Measurements from ENCODE around the gene SELENOM.

The SELENOM gene

GRCh38 chr22:31107178-31107893 is at the start of gene SELENOM:
TSS of gene SELENOM (minus strand) at chr22:31107568. CDS start at chr22:31107505, 63 bp downstream.
- in situ Hi-C loops (cut with MboI; ENCODE audit: low sequenced_read_pairs) = no loop called here

GRCh38 chr22:31155422-31155821 is 48.1 kb upstream of the SELENOM start:
- in situ Hi-C loops (cut with MboI; ENCODE audit: low sequenced_read_pairs) = no loop called here

DNA sequence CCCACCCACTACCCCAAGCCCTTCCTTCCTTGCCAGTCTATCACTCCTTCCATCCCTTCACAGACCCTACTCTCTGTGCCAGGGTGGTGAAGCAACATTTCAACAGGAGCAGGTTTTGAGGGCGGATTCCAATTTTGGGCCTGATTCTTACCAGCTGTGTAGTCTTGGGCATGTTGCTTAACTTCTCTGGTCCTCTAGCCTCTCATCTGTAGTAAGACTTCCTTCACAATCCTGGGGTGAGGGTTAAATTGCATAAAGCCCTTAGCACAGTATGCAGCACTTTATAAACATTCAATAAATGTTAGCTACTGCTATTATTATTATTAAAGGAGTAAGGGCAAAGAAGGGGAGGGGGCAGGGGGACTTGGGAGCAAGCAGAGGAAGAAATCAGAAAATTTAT is 47.6 kb upstream of the SELENOM start:
- in situ Hi-C loops (cut with MboI; ENCODE audit: low sequenced_read_pairs) = no loop called here

DNA sequence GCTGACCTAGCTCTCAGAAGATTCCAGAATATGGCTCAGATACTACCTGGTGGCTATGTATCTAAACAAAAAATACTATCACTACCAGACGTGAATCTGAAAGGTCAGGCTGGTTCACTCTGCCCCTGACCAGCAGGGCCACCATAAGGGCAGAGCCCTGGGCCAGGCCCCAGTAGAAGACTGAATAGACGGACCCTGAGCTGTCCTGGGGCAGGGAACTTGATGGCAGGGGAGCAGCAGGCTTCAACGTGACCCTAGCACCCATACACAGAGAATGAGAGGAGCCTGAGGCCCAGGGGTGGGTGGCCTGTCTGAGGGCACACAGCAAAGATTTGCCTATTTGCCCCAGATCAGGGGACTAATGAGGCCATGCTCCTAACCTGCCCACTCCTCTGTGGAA is 46.0 kb upstream of the SELENOM start:
- in situ Hi-C loops (cut with MboI; ENCODE audit: low sequenced_read_pairs) = no loop called here

GRCh38 chr22:31151872-31152271 is 44.5 kb upstream of the SELENOM start:
- in situ Hi-C loops (cut with MboI; ENCODE audit: low sequenced_read_pairs) = no loop called here

- in situ Hi-C loops (cut with MboI; ENCODE audit: low sequenced_read_pairs) = no loop called here
Observed at GRCh38 chr22:31150615-31151014, 43.2 kb upstream of the SELENOM start.

DNA sequence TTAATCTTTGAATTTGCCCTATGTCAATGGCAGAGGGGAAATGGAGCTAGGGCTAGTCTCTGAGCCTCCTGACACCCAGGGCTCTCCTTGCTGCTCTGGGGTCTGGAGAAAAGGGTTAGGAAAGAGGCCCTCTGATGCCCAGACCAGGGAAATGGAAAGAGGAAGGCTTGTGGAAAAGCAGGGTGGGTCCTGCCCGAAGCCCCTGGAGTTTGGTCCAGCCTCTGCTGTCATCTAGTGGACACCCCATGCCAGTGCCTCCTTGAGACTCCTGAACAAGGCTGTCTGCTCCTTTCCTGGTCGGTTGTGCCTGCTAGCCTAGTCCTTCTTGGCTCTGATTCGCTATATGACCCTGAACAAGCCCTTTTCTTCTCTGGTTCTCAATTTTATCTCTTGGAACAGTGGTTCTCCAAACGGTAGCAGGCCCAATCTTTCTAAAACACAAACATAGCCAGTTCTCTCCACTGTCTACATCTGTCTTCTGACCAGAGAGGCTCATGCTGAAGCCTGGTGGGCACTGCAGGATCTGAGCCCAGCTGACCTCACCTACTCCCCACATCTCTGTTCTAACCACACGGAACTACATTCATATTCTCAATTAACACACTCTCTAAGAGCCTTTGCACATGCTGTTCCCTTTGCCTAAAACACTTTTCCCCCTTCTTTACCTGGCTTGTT is 41.7 kb upstream of the SELENOM start:
- in situ Hi-C loops (cut with MboI; ENCODE audit: low sequenced_read_pairs) = no loop called here

DNA sequence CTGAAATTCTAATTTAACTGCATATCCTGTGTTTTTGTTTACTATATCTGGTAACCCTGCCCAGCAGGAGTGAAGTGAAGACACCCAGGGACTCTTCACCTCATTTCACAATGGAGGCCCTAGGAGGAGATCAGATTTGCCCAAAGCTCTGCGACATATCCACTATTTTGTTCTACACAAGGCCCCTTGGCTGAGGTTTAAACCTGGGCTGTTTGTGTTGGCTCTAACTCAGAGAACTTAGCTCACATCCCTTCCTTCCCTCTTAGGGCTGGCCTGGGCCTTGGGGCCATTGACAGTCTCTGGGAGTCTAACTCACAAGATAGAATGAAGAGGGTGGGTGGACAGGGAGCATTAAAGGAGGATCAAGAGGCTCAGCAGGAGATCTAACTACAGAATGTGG is 41.1 kb upstream of the SELENOM start:
- in situ Hi-C loops (cut with MboI; ENCODE audit: low sequenced_read_pairs) = no loop called here

GRCh38 chr22:31144223-31144622 is 36.9 kb upstream of the SELENOM start:
- in situ Hi-C loops (cut with MboI; ENCODE audit: low sequenced_read_pairs) = no loop called here

DNA sequence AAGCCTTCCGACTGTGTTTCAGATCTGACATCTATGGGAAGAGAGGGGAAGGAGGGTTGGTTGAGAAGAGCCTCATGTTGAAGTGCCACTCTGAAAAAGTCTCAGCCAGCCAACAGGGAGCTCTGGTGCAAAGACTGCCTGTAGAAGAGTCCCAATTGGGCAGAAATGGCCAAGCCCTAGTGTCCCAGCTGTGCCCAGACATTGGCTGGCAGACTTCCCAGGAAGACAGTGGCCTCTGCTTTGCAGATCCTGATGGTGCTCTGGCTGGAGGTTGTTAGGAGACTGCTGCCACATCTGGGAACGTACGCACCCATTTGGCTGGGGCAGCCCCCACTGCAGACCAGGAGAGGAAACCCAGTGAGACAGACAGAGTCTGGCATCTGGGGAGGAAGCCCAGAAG is 36.2 kb upstream of the SELENOM start:
- in situ Hi-C loops (cut with MboI; ENCODE audit: low sequenced_read_pairs) = no loop called here

GRCh38 chr22:31143038-31143437 is 35.7 kb upstream of the SELENOM start:
- in situ Hi-C loops (cut with MboI; ENCODE audit: low sequenced_read_pairs) = no loop called here

DNA sequence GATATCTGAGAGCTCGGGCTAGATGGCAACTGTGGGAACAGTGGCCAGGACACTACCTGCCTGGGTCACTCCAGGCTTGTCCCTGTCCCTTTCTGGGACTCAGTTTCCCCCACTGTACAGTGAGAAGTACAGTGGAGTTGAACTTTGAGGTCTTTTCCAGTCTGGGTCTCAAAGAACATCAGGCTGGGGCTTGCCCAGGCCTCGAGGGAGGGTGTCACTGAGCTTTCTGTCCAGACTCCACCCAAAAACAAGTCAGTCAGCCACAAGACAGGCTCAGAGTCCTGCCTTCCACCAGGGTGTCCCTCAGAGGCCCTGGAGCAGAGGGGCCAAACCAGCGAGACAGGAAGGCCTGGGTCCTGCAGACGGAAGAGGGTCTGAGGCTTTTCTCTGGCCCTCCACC is 34.9 kb upstream of the SELENOM start:
- in situ Hi-C loops (cut with MboI; ENCODE audit: low sequenced_read_pairs) = no loop called here

DNA sequence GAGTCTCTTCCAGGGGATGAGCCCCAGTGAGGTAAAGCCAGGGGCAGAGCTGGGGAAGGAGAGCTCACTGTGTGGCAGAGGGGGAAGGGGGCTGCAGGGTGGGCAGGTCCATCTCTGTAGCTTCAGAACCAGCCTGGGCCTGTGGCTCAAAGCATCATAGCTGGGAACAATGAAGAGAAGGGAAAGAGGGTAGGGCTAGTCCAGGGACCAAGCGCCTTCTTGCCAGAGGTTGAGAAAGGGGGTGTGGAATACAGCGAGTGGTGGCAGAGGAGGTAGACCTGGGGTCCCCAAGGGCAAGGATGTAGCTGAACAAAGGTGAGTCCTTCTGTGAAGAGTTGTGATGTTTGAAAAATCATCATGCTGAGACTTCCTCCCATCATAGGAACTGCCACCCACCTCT is 34.2 kb upstream of the SELENOM start:
- in situ Hi-C loops (cut with MboI; ENCODE audit: low sequenced_read_pairs) = no loop called here

DNA sequence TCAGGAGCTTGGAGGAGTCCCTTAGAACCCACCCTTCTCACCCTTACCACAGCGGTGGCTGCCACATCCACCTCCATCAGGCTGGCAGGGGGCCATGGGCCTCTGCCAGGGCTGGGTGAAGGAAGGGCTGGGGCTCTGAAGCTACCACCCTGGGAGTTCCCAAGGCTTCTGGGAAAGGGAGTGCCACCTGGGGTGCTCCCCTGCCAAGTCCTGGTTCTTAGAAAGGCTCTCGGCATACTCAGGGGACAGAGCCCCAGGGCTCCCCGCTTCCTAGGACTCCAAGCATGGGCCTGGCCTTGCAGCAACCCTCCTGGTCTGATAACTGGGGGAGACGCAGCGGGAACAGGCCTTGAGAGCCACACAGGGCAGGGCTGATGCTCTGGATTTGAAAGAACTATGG is 33.4 kb upstream of the SELENOM start:
- in situ Hi-C loops (cut with MboI; ENCODE audit: low sequenced_read_pairs) = no loop called here

DNA sequence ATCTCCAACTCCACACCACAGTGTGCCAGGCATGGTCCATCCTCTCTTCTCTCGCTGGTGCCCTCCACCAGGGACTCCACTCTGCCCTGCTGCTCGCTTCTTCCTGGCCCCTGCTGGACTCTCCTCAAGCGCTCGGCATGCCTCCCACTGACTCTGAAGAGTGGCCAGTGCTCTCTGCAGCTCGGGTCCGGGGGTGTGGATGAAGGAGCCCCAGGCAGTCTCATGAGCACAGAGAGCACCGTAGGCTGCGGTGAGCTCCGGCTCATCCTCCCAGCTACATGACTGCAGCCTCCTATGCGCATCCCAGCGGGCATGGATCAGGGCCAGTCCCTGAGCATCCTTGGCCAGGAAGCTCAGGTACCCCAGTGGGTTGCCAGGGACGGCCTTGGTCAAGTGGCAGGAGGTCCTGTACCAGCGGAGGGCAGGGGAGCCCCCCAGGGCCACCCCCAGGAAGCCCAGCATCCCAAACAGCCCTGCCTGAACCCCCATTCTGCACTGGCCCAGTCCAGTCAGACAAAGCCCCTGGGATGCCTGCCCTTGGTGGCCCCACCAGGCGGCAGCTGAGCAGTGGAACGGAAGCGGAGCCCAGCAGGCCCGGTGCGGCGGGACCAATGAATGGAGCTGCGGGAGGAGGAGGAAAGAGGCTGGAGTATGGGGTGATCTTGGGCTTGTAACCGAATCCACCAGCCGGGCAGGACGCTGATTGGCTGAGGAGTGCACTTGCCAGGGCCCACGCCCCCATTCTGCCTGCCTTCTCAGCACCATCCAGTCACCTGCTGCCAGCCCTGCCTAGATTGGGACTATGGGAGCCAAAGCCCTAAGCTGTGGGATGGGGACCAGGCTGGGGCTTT is 32.7 kb upstream of the SELENOM start, which contains the start of gene PLA2G3:
TSS of gene PLA2G3 (minus strand) at position 643 of the 851 bp plus-strand sequence. CDS start at position 489, 154 bp downstream.
- in situ Hi-C loops (cut with MboI; ENCODE audit: low sequenced_read_pairs) = no loop called here

- in situ Hi-C loops (cut with MboI; ENCODE audit: low sequenced_read_pairs) = no loop called here
Observed at GRCh38 chr22:31139066-31139465, 31.7 kb upstream of the SELENOM start.

DNA sequence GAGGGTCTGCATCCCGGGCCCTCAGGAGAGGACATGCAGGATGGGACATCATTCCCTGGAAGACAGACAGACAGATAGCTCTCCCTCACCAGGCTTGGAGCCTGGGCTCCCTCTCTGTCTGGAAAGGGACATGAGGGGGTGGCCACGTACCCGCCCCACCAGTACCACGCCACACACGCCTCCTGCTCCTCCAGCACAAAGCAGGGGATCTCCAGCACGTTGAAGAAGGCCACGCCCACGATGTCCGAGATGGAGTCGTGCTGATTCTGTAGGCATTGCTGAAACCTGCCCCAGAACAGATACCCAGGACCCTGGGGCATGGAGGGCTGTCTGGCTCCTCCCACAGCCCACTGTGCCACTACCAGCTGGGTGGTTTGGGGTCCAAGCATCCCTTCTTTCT is 30.8 kb upstream of the SELENOM start:
- in situ Hi-C loops (cut with MboI; ENCODE audit: low sequenced_read_pairs) = no loop called here

DNA sequence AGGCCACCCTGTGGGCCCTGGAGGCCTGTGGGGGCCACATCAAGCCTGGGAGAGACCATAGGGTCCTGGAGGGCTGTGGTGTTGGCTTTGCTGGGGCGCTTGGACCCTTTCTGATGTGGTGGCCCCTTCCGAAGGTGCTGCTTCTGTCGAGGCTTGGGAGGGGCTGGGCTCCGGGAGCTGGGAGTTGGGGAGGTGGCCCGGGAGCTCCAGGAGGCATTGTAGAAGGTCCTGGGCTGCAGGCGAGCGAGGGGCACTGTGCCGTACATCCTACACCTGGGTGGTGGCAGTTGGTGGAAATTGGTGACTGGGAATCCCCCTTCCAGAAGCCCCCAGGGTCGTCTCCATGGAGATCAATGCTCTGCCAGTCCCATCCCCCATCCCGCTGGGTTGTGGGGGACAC is 30.4 kb upstream of the SELENOM start:
- in situ Hi-C loops (cut with MboI; ENCODE audit: low sequenced_read_pairs) = no loop called here

DNA sequence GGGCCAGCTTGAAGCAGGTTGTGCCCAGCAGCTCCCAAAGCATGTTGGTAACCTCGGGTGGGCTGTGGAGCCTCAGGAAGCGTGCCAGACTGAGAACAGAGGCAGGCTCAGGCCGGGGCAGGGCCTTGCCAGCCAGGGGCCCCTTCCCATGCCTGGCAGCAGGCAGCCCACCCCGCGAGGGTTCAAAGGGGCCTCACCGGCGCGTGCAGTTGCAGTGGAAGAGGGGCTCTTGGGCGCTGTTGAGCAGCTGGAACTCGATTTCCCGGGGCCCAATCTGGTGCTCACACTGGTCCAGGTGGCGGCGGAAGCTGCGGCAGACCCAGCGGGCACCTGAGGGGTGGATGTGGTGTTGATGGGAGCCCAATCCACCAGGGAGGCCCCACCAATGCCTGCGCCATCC is 29.3 kb upstream of the SELENOM start:
- in situ Hi-C loops (cut with MboI; ENCODE audit: low sequenced_read_pairs) = no loop called here

GRCh38 chr22:31136155-31136554 is 28.8 kb upstream of the SELENOM start:
- in situ Hi-C loops (cut with MboI; ENCODE audit: low sequenced_read_pairs) = no loop called here

DNA sequence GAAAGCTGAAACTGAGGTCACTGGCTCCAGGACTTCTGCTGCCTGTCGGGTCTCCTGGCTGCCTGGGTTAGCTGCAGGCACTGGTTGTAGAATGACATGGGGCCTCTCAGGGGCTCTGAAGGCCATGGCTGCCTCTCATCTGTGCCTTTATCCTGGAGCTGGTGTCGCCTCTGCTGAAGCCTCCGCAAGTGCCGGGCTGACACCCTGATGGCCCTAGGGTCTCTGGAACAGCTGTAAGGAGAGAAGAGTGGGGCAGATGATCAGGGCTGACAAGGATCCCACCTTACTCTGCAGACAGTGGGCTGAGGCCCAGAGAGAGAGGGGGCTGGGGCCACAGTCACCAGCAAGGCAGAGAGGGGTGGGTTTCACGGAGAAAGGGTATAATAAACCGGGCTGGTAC is 28.3 kb upstream of the SELENOM start:
- in situ Hi-C loops (cut with MboI; ENCODE audit: low sequenced_read_pairs) = no loop called here

GRCh38 chr22:31134688-31135087 is 27.3 kb upstream of the SELENOM start:
- in situ Hi-C loops (cut with MboI; ENCODE audit: low sequenced_read_pairs) = no loop called here

Measured in HL-60/S4 treated with retinoic acid at 250 ng/mL for 4 days and 3 days (cell line).